DOHH2 (cell line): ENCODE results near the gene MAP2K2.

Experiments
- H3F3A ChIP-seq: fragments of 200-600 bp; sonication (generic), shearing (Covaris generic); 2 replicates; pipeline ENCODE4 v1.6.0; 2016; ENCODE audit warnings: antibody characterized with exemption, mild to moderate bottlenecking; ENCODE audit not compliant: control insufficient read depth, insufficient read depth
- H3K27ac ChIP-seq: fragments of 200-600 bp; sonication (generic); 2 replicates; pipeline ENCODE4 v1.5.1; 2014; ENCODE audit warnings: low read depth, mild to moderate bottlenecking, low read length, moderate library complexity
- H3K27me3 ChIP-seq: fragments of 200-600 bp; sonication (generic); 2 replicates; pipeline ENCODE4 v1.6.1; 2014; ENCODE audit warnings: mild to moderate bottlenecking, low read length, mixed read lengths; ENCODE audit not compliant: control insufficient read depth
- H3K36me3 ChIP-seq: fragments of 200-600 bp; sonication (generic); 2 replicates; pipeline ENCODE4 v1.6.1; 2014; ENCODE audit warnings: mild to moderate bottlenecking, low read length, moderate library complexity, mixed read lengths; ENCODE audit not compliant: control insufficient read depth
- H3K4me1 ChIP-seq: fragments of 200-600 bp; sonication (generic); 2 replicates; pipeline ENCODE4 v1.6.1; 2014; ENCODE audit warnings: mild to moderate bottlenecking, low read length, mixed read lengths; ENCODE audit not compliant: control insufficient read depth
- H3K4me2 ChIP-seq: fragments of 200-600 bp; sonication (generic); 2 replicates; pipeline ENCODE4 v1.6.0; 2014; ENCODE audit warnings: mild to moderate bottlenecking, low read length, moderate library complexity
- H3K4me3 ChIP-seq: fragments of 200-600 bp; sonication (generic); 2 replicates; pipeline ENCODE4 v1.5.1; 2014; ENCODE audit warnings: mild to moderate bottlenecking, low read length, mixed read lengths
- H3K79me2 ChIP-seq: fragments of 200-600 bp; sonication (generic); 2 replicates; pipeline ENCODE4 v1.6.1; 2014; ENCODE audit warnings: mild to moderate bottlenecking, low read length, mixed read lengths; ENCODE audit not compliant: control insufficient read depth
- H3K9me2 ChIP-seq: fragments of 200-600 bp; sonication (generic); replicated peaks from 2 replicates; pipeline ENCODE4 v1.6.1; 2014; ENCODE audit warnings: mild to moderate bottlenecking, low read length, mixed read lengths; ENCODE audit not compliant: control insufficient read depth
- H3K9me3 ChIP-seq: fragments of 200-600 bp; sonication (generic); 2 replicates; pipeline ENCODE4 v1.6.1; 2014; ENCODE audit warnings: antibody characterized with exemption, low read length, mixed read lengths; ENCODE audit not compliant: control insufficient read depth, insufficient read depth
- H4K20me1 ChIP-seq: fragments of 200-600 bp; sonication (generic); 2 replicates; pipeline ENCODE4 v1.6.0; 2014; ENCODE audit warnings: low read depth, mild to moderate bottlenecking, antibody characterized with exemption, low read length, moderate library complexity; ENCODE audit not compliant: control insufficient read depth, insufficient read depth
- CTCF ChIP-seq: fragments of 200-600 bp; sonication (generic); IDR thresholded peaks from one replicate; pipeline ENCODE4 v1.5.1; 2014; ENCODE audit warnings: antibody characterized with exemption, mild to moderate bottlenecking, low read depth, low read length; ENCODE audit not compliant: poor library complexity, severe bottlenecking
- EZH2phosphoT487 ChIP-seq: fragments of 200-600 bp; sonication (generic); IDR thresholded peaks from 2 replicates; pipeline ENCODE4 v1.6.1; 2017; ENCODE audit warnings: borderline replicate concordance, mild to moderate bottlenecking, antibody characterized with exemption, low read length, moderate library complexity, mixed read lengths

The MAP2K2 gene

DNA sequence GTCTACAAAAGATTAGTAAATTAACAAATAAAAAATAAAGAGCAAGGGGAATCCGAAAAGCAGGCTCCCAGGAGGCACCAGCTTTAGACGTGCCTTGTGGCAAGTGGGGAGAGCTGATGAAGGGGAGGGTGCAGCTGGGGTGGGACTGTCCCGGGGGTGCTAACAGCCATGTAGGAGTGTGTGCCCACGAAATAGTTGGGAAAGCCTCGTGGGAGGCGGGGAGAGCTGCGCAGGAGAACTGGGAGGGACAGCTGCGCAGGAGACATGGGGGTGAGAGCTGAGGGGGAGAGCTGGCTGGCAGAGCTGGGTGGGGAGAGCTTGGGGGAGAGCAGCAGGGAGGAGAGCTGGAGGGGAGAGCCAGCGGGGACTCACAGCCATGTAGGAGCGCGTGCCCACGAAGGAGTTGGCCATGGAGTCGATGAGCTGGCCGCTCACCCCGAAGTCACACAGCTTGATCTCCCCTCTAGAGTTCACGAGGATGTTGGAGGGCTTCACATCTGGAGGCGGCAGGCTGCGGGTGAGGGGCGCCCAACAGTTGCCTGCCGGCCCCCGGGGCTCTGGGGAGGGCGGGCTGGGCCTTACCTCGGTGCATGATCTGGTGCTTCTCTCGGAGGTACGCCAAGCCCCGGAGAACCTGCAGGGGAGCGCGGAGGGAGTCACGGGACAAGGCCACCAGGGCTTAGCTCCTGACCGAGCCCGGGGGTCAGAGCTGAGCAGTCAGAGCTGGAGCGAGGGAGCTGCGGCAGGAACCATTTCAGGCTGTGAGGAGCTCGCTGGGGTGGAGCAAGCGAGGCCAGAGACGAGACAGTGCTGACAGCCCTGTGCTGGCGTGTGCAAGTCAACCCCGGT is 23.1 kb downstream of the MAP2K2 start:
- Histone ChIP-seq H3K27ac (no peak overlapping the region), H3K36me3 (peaks cover 52% of the 10 kb centered on the region), H3F3A (no peaks in the 10 kb centered on the region), H3K79me2 (no peaks in the 10 kb centered on the region), H3K9me3 (no peaks in the 10 kb centered on the region), H4K20me1 (no peaks in the 10 kb centered on the region), H3K4me3 (no peak overlapping the region), H3K27me3 (no peaks in the 10 kb centered on the region), H3K4me1 (no peaks in the 10 kb centered on the region), H3K9me2 (no peaks in the 10 kb centered on the region), H3K4me2 (no peak overlapping the region)
- no peak for TF ChIP-seq EZH2phosphoT487
- no peak for TF ChIP-seq CTCF

GRCh38 chr19:4099041-4099764 is 24.7 kb downstream of the MAP2K2 start:
- TF ChIP-seq CTCF = no peak
- TF ChIP-seq EZH2phosphoT487 = no peak
- Histone ChIP-seq H3K27me3 (no peaks in the 10 kb centered on the region), H3F3A (no peaks in the 10 kb centered on the region), H3K79me2 (no peaks in the 10 kb centered on the region), H3K36me3 (peaks cover 45% of the 10 kb centered on the region), H3K27ac (no peak overlapping the region), H3K4me2 (no peak overlapping the region), H3K9me3 (no peaks in the 10 kb centered on the region), H3K4me1 (no peaks in the 10 kb centered on the region), H4K20me1 (no peaks in the 10 kb centered on the region), H3K4me3 (no peak overlapping the region), H3K9me2 (no peaks in the 10 kb centered on the region)

GRCh38 chr19:4098493-4098892 is 25.4 kb downstream of the MAP2K2 start:
- no peak overlapping the region for H3K4me3 ChIP-seq
- no peaks in the 10 kb centered on the region for H4K20me1 ChIP-seq
- no peaks in the 10 kb centered on the region for H3F3A ChIP-seq
- no peaks in the 10 kb centered on the region for H3K79me2 ChIP-seq
- TF ChIP-seq CTCF (no peak), EZH2phosphoT487 (no peak)
- H3K36me3 ChIP-seq = peaks cover 42% of the 10 kb centered on the region
- H3K4me2 ChIP-seq = no peak overlapping the region
- H3K9me3 ChIP-seq = no peaks in the 10 kb centered on the region
- H3K27ac ChIP-seq = no peak overlapping the region
- no peaks in the 10 kb centered on the region for H3K27me3 ChIP-seq
- no peaks in the 10 kb centered on the region for H3K9me2 ChIP-seq
- H3K4me1 ChIP-seq = no peaks in the 10 kb centered on the region
